Measurements from ENCODE around the gene AMZ2.

GRCh38 chr17:68288375-68288774 lies 40.5 kb downstream of the AMZ2 start:
- no peak for TF ChIP-seq CTCF (IDR thresholded peaks at IDR 0.05; ENCODE audit: low read depth, low read length)
- TF ChIP-seq EZH2phosphoT487 (IDR thresholded peaks at IDR 0.05; ENCODE audit: low read depth) = no peak

Data from OCI-LY3 (cell line).